Thyroid gland (tissue), 4 donors: ENCODE results near the gene RGPD3.
"Not testable (repeated sequence)": the region's sequence is repeated elsewhere in the genome, so short reads cannot be mapped to it uniquely, and the experiment has no call there.

Source experiments
- POLR2A ChIP-seq, 2 donors: fragments of 450-650 bp; IDR thresholded peaks; one replicate each; pipeline ENCODE4 v1.6.1; 2017; ENCODE audit warnings: antibody characterized with exemption in 2 of 2, mild to moderate bottlenecking in 2 of 2, moderate library complexity in 1 of 2
- TF ChIP-seq, protein P1 (sequence below), 6 experiments: fragments of 200-600 bp in 3 of 6; fragments of 450-650 bp in 3 of 6; sonication (generic) in 3 of 6; IDR thresholded peaks; one replicate each; pipeline ENCODE4 v1.5.1; 2016 to 2019; ENCODE audit warnings: antibody characterized with exemption in 6 of 6, mild to moderate bottlenecking in 2 of 6, inconsistent platforms in 1 of 6, moderate library complexity in 1 of 6

DNA sequence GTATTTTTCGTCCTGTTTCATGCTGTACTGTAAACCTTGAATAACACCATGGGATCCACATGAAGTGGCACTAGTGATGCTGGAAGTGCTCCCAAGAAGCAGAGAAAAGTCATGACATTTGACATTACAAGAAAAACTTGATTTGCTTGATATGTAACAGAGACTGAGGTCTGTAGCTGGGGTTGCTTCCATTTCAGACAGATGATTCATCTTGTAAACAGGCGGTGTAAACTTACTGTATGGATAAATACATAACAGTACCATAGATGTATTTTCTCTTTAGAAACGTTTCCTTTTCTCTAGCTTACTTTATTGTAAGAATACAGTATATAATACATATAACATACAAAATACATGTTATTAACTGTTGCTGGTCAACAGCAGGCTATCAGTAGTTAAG is 88.6 kb downstream of the RGPD3 start:
- TF ChIP-seq POLR2A (IDR thresholded peaks at IDR 0.05) = not testable (repeated sequence)
- TF ChIP-seq, protein P1, sequence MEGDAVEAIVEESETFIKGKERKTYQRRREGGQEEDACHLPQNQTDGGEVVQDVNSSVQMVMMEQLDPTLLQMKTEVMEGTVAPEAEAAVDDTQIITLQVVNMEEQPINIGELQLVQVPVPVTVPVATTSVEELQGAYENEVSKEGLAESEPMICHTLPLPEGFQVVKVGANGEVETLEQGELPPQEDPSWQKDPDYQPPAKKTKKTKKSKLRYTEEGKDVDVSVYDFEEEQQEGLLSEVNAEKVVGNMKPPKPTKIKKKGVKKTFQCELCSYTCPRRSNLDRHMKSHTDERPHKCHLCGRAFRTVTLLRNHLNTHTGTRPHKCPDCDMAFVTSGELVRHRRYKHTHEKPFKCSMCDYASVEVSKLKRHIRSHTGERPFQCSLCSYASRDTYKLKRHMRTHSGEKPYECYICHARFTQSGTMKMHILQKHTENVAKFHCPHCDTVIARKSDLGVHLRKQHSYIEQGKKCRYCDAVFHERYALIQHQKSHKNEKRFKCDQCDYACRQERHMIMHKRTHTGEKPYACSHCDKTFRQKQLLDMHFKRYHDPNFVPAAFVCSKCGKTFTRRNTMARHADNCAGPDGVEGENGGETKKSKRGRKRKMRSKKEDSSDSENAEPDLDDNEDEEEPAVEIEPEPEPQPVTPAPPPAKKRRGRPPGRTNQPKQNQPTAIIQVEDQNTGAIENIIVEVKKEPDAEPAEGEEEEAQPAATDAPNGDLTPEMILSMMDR (IDR thresholded peaks at IDR 0.05) = not testable (repeated sequence)
